HepG2 (cell line): ENCODE measurements around the gene NUDT3. TPM values are rescaled to one million over a fixed set of nuclear protein-coding genes. Genes with fewer than 3 reads are reported as not detected.

Experiments used
- AFF4 ChIP-seq: sonication (generic); formaldehyde crosslinking; IDR thresholded peaks from 2 replicates; pipeline ENCODE4 v1.4.0; 2020; ENCODE audit warnings: missing genetic modification reagents
- ATF1 ChIP-seq: IDR thresholded peaks from 2 replicates; pipeline ENCODE4 v1.6.1; 2016; ENCODE audit warnings: mild to moderate bottlenecking, control low read depth
- ATF7 ChIP-seq, 2 experiments: fragments of 450-650 bp in 1 of 2; sonication (generic) in 1 of 2; formaldehyde crosslinking in 1 of 2; IDR thresholded peaks; 2 replicates each; pipeline versions ENCODE4 v1.4.0 to v1.6.1; 2016 to 2020; ENCODE audit warnings: antibody characterized with exemption in 1 of 2, mild to moderate bottlenecking in 1 of 2, missing genetic modification reagents in 1 of 2
- CBX2 ChIP-seq, 2 experiments: fragments of 200-600 bp in 1 of 2; sonication (generic); formaldehyde crosslinking in 1 of 2; IDR thresholded peaks; 2 replicates each; pipeline versions ENCODE4 v1.7.0 to v1.8.1; 2018 to 2022; ENCODE audit warnings: low read depth in 2 of 2, low read length in 1 of 2, mild to moderate bottlenecking in 1 of 2, missing genetic modification reagents in 1 of 2
- HMG20A ChIP-seq: IDR thresholded peaks from 2 replicates; pipeline ENCODE4 v1.6.1; 2016; ENCODE audit warnings: borderline replicate concordance
- HMG20B ChIP-seq: conservative IDR thresholded peaks from 2 replicates; pipeline ENCODE4 v1.6.1; 2016; ENCODE audit warnings: missing genetic modification reagents, missing compliant biosample characterization
- SRSF9 ChIP-seq: fragments of 200-400 bp; formaldehyde crosslinking; IDR thresholded peaks from 2 replicates; pipeline ENCODE4 v1.6.1; 2018; ENCODE audit warnings: borderline replicate concordance, mild to moderate bottlenecking, low read depth, low read length; ENCODE audit not compliant: insufficient read depth, poor library complexity, severe bottlenecking
- U2AF1 ChIP-seq: fragments of 200-400 bp; formaldehyde crosslinking; optimal IDR thresholded peaks from 2 replicates; pipeline ENCODE3; 2017; ENCODE audit warnings: mild to moderate bottlenecking, low read depth, low read length
- YY1 ChIP-seq: IDR thresholded peaks from 2 replicates; pipeline ENCODE4 v1.6.1; 2011; ENCODE audit warnings: low read length, low read depth, moderate library complexity, mild to moderate bottlenecking; ENCODE audit not compliant: insufficient read depth, insufficient replicate concordance
- ZNF281 ChIP-seq: sonication (generic); formaldehyde crosslinking; IDR thresholded peaks from 2 replicates; pipeline ENCODE4 v1.4.0; 2020; ENCODE audit warnings: missing genetic modification reagents, borderline replicate concordance
- ZNF572 ChIP-seq: sonication (generic); formaldehyde crosslinking; IDR thresholded peaks from 2 replicates; pipeline ENCODE4 v1.5.1; 2020; ENCODE audit warnings: mild to moderate bottlenecking, missing genetic modification reagents
- ZNF607 ChIP-seq: sonication (generic); formaldehyde crosslinking; IDR thresholded peaks from 2 replicates; pipeline ENCODE4 v1.5.1; 2020; ENCODE audit warnings: missing genetic modification reagents, mild to moderate bottlenecking, borderline replicate concordance
- ZNF800 ChIP-seq: sonication (generic); formaldehyde crosslinking; IDR thresholded peaks from 2 replicates; pipeline ENCODE4 v1.4.0; 2020; ENCODE audit warnings: missing genetic modification reagents
- polyA plus RNA-seq, 8 experiments: library from polyadenylated mRNA; depleted of rRNA in 3 of 8; stranded (reverse) in 7 of 8; unstranded in 1 of 8; fragments of >200 nt; fragmentation: Illumina TruSeq in 4 of 8; extraction: Trizol in 4 of 8; gene quantifications; 2 replicates each; pipeline versions ENCODE4 v1.2.1 to v1.2.3, GENCODE V29; 2011 to 2016; ENCODE audit warnings: low read depth in 4 of 8, missing spikeins in 1 of 8, mixed read lengths in 1 of 8; ENCODE audit not compliant: insufficient read depth in 1 of 8
- total RNA-seq, 5 experiments: library from RNA; depleted of rRNA; stranded (reverse); fragments of >200 nt; fragmentation: Illumina TruSeq; extraction: Trizol; gene quantifications; 2 replicates each; pipeline ENCODE4 v1.2.3, GENCODE V29; 2016; ENCODE audit warnings: low read depth in 1 of 5
- TF ChIP-seq, protein P1 (sequence below): IDR thresholded peaks from 2 replicates; pipeline ENCODE4 v1.6.1; 2016; ENCODE audit warnings: missing compliant biosample characterization, missing genetic modification reagents, borderline replicate concordance
- TF ChIP-seq, protein P2 (sequence below): sonication (generic); formaldehyde crosslinking; IDR thresholded peaks from 2 replicates; pipeline ENCODE4 v1.5.0; 2020; ENCODE audit warnings: missing genetic modification reagents, mild to moderate bottlenecking, borderline replicate concordance

Gene NUDT3
- total and polyA plus RNA-seq, 2 of the 13 experiments (the other 11 are each of a cell fraction or from before 2014, with no cell fraction given) = 20.2 to 20.6 TPM

- TF ChIP-seq, protein P1, sequence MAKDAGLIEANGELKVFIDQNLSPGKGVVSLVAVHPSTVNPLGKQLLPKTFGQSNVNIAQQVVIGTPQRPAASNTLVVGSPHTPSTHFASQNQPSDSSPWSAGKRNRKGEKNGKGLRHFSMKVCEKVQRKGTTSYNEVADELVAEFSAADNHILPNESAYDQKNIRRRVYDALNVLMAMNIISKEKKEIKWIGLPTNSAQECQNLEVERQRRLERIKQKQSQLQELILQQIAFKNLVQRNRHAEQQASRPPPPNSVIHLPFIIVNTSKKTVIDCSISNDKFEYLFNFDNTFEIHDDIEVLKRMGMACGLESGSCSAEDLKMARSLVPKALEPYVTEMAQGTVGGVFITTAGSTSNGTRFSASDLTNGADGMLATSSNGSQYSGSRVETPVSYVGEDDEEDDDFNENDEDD (CRISPR knock-in tag) = peak; percentile 86
- TF ChIP-seq ATF1 (no peak), ZNF800 (CRISPR knock-in tag) (peak; percentile 89), ZNF572 (CRISPR knock-in tag) (no peak), SRSF9 (no peak), ATF7 (IDR thresholded peaks at IDR 0.05) (no peak), ATF7 (CRISPR knock-in tag; IDR thresholded peaks at IDR 0.05) (no peak), U2AF1 (no peak), CBX2 (IDR thresholded peaks at IDR 0.05; ENCODE audit: low read depth, low read length) (no peak), CBX2 (CRISPR knock-in tag; IDR thresholded peaks at IDR 0.05; ENCODE audit: low read depth) (no peak), HMG20B (CRISPR knock-in tag) (no peak), YY1 (peak; percentile 21), ZNF607 (CRISPR knock-in tag) (peak; percentile 68; the same call in 1 of the 2 replicates), HMG20A (no peak), AFF4 (CRISPR knock-in tag) (no peak), ZNF281 (CRISPR knock-in tag) (peak; percentile 72; the same call in 1 of the 2 replicates)
- TF ChIP-seq, protein P2, sequence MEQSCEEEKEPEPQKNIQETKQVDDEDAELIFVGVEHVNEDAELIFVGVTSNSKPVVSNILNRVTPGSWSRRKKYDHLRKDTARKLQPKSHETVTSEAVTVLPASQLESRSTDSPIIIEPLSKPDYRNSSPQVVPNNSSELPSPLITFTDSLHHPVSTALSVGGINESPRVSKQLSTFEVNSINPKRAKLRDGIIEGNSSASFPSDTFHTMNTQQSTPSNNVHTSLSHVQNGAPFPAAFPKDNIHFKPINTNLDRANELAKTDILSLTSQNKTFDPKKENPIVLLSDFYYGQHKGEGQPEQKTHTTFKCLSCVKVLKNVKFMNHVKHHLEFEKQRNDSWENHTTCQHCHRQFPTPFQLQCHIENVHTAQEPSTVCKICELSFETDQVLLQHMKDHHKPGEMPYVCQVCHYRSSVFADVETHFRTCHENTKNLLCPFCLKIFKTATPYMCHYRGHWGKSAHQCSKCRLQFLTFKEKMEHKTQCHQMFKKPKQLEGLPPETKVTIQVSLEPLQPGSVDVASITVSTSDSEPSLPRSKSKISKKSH (CRISPR knock-in tag) = peak; percentile 62; the same call in 1 of the 2 replicates
Measured at GRCh38 chr6:34391786-34392496, 528 bp downstream of the NUDT3 start (continued).
